GM19238 (cell line): ENCODE measurements around the gene ZNF267.
A peak's percentile ranks its signal among the peaks of the same experiment; 100 is the strongest.
"Not testable (repeated sequence)": the region's sequence is repeated elsewhere in the genome, so short reads cannot be mapped to it uniquely, and the experiment has no call there.

Experiments used
- DNase-seq: peaks from one replicate; pipeline ENCODE4 v3.0.0; 2011; ENCODE audit warnings: low spot score; ENCODE audit not compliant: insufficient read length

The ZNF267 gene

DNA sequence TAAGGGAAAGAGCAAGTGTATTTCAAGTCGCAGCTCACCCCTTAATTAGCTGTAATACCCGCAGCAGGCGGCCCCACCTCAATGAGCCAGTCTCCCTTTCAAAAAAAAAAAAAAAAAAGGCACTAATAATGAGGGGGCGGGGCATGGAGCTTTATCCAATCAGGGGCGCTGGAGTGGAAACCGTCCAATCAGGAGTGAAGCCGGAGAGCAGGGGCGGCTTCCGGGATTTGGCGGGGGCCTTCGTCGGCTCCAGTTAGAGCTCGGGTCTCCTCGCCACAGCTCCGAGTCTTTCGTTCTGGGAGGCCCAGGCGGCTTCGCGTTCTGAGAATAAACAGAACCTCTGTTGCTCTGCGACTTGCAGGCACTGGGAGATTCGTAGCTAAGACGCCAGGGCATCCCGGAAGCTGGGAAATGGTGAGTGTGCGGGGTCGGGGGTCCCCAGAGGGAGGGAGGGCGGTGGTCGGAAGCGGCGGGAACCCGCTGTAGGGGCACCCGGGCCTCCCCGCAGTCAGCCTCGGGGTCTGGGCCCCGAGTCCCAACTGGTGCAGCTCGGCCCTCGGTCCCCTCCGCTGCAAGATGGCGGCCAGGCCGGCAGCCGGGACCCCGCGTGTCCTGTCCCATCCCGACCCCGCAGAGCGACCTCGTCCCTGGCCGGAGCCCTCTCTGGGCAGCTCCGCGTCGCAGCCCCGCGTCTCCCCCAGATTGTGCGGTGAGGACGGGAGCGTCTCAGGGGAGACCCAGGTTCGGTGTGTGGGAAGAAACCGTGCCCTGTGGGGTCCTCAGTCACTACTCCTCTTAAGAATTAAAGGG is at the start of gene ZNF267:
ZNF267 (plus strand) TSS at position 252 of the 810 bp plus-strand sequence; CDS start at position 412, 160 bp downstream.
- peak; percentile 69 for DNase-seq

DNA sequence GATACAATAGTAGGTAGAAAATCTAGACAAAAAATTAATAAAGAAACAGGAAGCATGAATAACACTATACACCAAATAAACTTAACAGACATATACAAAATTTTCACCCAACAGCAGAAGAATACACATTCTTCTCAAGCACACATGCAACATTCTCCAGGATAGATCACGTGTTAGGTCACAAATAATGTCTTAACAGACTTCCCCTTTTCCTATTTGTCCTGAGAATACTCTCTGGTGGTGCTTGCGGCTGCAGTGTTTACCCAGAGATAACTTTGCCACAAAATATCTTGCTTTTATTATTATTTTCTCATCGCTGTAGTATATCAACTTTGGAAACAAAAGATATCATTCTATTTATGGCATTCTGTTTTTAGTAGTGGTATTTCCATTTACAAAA is 40.6 kb upstream of the ZNF267 start:
- DNase-seq = no peak

DNA sequence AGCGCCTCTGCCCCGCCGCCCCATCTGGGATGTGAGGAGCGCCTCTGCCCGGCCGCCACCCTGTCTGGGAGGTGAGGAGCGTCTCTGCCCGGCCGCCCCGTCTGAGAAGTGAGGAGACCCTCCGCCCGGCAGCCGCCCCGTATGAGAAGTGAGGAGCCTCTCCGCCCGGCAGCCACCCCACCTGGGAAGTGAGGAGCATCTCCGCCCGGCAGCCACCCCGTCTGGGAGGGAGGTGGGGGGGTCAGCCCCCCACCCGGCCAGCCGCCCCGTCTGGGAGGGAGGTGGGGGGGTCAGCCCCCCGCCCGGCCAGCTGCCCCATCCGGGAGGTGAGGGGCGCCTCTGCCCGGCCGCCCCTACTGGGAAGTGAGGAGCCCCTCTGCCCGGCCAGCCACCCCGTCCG is 37.2 kb upstream of the ZNF267 start:
- not testable (repeated sequence) for DNase-seq

DNA sequence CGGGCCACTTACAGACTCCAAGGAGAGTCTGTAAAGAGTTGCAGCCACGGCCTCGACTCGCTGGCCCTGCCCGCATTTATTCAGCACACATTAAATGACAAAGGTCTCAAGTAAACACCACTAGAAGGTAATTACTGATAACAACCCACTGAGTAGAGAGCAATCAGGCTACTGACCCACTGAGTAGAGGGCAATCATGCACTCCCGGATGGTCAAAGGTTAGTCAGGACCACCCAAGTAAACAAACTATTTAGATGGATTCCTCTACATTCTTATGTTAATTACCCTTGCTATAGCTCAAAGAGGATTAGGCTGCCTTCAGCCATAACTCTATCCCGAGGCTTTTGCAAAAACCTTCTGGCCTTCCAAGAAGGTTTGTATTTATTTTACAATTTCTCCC is 30.7 kb upstream of the ZNF267 start:
- no peak for DNase-seq

DNA sequence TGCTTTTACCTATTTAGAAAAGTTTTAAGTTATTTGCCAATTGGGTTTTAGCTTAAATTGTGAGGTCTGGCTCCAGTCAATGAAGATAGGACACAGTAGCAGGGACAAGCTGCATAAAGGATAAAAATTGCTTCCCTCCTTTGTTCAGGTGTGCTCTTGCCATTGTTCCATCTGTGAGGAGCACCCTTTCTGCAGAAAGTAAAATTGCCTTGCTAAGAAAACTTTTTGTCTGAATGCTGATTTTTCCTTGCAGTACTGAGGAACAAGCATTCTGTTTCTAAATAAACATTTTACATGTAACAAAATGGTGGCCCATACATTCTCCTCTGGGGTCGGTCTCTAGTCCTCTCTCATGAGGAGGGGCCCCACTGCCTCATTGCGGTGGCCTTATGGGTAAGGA is 25.0 kb upstream of the ZNF267 start:
- not testable (repeated sequence) for DNase-seq

DNA sequence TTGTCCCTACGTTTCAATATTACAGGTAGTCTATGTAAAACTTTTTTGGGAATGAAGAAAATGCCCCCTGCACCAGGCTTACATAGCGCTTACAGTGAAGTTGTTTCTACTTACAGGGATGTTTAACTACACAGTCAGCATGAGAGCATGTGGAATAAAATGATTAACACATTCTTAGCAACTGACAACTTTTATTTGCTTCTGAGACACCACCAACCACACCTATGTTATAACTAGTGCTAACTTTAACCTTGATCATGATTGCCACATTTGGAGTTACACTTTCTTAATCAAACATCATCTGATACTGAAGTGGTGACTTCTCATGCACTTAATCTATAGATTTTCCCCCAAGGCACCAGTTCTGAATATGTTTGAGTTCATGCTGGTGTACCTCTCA is 20.3 kb upstream of the ZNF267 start:
- no peak for DNase-seq

DNA sequence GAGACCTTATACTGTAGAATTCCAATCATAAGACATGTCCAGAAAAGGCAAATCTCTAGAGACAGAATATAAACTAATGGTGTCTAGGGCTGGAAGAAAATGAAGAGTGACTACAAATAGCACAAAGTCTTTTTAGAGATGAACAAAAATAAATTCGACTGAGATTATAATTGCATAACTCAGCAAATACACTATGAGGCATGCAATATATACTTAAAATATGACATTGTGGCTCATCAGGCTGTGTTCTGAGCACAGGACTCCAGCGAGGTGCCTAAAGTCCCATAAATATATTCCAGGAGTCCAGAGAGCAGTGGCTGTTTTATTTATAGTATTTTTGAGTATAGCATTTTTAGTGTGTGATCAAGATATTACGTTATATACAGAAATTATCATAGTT is 13.1 kb upstream of the ZNF267 start:
- no peak for DNase-seq

DNA sequence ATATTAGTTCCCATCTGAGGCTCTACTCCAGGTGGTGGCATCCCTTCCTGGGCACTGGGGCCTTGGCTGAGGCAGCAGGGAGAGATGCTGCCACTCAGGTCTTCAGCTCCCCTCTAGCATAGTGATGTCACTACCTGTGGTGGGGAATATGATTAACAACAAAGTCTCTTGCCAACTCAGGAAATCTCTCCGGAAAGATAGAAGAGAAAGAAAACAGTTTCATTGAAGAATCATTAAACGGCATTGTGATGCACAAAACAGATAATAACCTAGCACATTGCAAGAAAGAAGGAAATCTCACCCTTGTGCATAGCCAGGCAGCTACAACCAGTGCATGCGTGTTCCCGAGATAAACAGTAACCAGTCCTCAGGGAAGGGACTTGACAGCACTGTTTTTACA is 12.2 kb upstream of the ZNF267 start:
- DNase-seq = no peak

DNA sequence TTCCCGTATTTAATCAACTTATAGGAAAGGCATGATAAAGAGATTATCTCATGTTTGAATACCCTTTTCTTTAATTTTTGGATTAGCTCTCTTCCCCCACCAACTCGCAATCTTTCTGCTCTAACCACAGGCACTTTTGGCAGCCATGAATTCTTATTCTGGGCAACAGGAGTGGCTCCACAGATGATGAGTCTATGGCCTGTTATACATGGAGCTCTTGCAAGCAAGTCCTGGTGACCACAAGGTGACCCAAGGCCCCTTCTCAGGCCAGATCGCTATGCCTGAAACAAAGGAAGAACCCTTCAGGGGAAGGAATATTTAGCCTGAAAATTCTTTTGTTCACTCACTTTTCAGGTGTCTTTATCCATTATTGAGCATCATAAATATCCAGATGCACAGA is 10.8 kb upstream of the ZNF267 start:
- DNase-seq = no peak

DNA sequence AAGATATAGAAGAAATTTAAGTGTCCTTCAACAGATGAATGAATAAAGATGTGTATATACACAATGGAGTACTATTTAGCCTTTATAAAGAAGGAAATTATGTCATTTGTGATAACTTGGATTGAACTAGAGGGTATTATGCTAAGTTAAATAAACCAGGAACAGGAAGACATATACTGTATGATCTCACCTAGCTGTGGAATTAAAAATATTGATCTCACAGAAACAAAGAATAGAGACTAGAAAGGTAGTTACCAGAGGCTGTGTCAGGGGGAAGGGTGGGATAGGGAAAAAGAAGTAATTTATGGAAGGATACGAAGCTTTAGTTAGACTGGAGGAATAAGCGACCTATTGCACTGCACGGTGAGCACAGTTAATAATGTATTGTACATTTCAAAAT is 5.4 kb upstream of the ZNF267 start:
- DNase-seq = no peak

DNA sequence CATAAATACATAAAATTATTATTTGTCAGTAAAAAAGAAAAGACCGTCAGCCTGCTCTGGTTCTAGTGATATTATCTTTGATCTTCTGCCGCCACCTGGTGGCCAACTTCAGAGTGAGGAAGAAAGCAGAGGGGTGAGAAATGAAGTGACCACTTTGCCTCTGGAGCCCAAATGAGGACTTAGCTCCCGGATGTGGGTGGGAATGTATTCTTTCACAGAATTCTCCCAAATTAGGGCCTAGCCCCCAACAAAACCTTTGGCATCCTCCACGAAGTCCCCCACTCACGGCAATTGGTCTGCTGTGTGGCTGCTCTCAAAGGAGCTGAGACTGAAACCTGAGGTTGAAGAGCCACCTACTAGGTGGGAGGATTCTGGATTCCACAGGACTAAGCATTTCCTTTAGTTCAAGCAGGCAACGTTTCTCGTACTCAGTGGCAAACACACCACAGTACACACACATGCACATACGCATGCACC is 4.9 kb upstream of the ZNF267 start:
- peak; percentile 33 for DNase-seq

DNA sequence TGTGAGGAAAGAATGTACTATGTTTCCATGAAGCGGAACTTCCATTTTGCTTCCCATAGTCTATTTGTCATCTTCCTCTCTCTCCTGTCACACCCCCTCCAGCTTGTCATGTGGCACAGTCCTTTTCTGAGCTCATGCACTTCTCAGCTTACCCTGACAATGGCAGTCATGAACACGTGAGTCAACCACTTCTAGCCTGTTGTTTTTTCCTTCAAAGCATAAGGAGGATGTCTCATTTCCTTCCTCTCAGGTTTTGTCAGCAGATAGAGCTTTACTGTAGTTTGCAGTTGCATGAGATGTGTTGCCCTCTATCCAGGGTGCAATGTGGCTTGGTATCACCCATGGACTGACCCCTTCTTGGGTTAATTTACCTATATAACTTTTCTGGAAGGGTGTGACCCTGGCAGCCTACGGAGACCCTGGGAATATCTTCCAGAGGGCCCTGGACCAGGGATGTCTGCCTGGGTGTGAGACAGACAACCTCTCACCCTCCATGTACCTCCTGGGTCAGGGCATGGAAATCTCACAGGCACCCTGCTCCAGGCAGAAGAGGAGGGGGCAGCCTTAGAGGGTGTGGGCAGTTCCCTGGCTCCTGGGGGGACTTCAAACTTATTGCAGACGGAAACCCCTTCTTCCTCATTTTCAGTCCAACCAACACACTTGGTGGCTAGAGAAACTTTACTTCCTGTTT is 4.0 kb upstream of the ZNF267 start:
- DNase-seq = peak; percentile 7

DNA sequence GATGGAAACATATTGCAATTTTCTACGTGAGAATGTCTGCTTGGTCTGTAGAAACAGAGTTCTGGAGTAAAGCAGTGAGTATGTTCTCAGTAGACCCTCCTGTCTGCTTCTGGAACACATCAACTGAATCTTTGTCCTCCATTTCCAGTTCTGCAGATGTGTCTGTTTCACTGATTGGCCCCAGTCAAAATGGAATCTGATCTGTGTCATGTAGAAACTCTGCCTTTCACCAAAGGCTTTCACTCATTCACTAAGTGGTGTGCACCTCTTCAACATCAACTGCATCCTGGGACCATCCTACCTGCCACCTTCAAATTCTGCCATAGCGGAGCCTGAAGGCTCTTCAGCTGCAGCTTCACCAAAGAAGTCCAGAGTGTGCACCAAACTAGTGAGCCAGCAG is 2.8 kb upstream of the ZNF267 start:
- no peak for DNase-seq

DNA sequence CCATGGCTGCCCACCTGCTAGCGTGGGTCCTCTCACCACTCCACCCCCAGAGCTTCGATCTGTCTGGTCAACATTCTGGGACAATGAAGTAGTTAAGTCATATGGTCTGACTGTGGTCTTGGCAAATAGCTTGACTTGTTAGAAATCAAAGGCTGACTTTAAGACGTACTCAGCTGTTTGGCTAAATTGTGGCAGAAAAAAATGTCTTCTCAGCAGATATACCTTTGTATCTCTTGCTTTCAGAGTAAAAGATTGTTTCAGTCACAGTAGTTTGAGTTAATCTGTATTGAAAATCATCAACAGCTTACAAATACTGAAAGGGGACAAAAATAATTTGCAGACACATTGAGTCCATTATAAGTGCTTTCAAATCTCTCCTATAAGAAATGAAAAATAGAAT is 2.1 kb upstream of the ZNF267 start:
- DNase-seq = no peak

DNA sequence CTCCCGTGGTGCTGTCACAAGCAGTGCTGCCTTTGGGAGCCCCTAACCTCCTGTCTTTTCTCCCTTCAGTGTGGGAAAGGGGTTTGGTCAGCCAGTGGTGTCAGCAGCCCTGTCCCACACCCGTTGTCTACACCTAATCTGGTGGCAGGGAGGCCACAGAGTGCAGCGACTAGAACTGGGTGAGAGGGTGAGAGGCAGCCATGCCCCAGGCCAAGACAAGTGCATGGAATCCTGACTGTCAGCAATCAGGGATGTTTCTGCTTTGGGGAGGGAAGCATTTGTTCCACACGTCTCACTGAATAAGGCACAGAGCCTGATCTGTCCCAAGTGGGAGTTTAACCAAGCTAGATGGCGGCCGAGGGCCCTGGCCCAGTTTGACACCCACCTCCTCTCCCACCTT is 1.4 kb upstream of the ZNF267 start:
- no peak for DNase-seq

DNA sequence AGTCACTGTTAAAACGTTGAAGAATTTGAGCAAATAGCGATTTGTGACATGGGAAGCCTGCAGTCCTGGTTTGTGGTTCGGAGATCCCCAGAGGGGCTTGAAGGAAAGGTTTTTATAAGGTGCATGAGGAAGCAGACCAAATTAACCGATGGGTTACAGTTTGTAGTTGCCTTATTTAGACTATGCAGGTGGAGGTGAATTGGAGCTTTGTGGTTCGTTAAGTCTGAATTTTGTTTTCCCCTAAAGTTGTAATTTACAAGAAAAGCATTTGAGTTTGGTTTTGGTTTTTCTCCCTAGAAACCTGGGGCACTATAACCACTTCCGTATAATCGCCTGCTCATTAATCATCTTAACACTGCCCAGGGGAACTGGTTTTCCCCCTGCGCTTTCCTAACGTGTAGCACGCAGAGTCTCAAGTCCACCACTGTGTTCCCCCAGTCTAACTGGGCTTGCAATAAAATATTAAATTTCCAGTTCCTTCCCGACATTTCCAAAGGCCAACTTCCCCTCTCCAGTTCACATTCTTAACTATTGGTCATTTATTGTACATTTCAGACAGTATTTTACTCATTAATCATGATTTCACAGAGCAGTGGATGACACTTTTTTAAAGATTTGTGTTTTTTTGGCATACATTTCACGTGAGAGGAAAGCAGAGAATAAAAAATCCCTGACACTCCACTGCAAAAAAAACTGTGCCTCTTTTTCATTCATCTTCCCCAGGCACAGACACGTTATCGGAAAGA is 932 bp downstream of the ZNF267 start:
- peak; percentile 12 for DNase-seq

DNA sequence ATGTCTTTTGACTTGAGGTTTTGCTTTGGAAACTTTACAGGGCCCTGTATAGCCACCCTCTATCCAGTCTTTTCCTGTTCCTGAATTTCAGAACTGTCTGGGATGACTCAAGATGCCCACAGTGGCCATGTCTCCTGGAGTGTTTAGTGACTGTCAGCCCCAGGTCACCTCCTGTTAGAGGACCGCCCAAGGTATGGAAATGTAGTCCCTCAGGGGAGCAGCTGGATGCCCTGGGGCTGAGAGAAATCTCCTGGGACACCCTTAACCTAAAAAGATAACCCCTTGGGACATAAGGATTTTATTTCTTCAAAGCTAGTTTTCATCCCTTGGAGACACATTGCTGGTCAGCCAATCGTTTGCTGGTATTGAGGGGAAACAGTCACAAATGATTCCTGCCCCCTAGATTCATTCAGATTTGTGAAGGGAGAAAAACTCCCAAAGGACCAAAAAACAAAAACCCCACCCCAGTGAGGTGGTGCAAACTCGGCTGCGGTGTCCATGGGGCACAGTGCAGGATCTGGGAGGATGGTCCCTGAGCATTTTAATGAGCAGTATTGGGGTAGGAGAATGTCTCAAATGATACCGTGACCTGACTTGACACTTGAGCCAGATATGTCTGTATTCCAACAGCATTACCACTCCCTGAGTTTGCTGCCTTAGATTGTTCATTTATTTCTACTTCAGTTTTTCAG is 1.7 kb downstream of the ZNF267 start:
- no peak for DNase-seq

DNA sequence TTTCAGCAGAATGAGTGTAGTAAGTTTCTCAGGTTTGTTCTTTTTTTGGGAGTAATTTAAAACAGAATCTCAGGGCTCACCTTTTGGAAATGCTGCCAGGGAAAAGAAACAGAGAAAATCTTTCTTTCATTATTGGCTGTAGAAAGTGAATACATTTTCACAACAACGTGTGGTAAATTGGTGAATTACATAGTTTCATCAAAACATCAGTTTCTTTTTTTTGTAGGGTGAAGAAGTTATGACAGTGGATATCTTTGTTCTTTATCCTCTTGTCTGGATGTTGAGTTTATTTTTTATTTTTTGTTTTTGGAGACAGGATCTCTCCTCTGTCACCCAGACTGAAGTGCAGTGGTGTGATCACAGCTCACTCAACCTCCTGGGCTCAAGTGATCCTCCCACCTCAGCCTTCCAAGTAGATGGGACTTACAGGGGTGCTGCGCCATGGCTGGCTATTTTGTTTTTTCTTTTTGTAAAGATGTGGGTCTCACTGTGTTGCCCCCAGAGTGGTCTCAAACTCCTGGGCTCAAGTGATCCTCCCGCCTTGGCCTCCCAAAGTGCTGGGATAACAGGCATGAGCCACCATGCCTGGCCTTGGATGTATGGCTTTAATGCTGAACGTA is 2.4 kb downstream of the ZNF267 start:
- no peak for DNase-seq

DNA sequence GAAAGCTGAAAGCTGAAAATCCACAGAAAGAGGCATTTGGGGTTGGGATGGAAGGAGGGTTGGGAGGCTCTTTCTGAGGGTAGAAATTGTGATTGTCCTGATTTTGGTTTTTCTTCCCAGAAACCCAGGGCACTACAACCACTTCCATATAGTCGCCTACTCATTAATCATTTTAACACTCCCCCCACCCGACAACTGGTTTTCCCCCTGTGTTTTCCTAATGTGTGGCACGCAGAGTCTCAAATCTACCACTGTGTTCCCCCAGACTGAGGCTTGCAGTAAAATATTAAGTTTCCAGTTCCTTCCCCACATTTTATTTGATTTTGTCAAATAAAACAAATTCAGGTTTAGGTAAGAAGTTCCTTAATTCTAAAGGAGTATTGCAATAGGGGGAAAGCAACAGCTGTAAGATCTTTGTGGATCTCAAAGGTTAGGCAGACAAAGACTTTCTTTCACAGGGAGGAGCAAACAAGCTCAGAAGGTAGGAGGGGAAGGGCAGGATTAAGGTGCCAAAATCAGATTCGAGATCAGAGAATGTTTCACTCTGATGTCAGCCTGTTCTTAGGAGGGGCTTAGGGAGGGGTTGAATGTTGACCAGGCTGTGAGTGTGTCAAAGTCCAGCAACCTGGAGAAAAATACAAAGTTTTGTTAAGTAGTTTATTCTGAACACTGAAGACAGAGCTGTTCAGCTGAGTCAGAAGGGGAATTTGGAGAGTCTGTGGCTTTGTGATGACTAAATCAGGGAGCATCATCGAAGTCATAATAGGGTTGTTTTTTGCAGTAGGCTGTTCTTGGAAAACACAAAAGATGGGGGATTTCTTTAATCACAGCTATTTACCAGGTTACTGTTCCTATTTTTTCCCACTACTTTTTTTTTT is 3.6 kb downstream of the ZNF267 start:
- peak; percentile 8 for DNase-seq
